SK-N-SH (cell line): ENCODE results near the gene C1QTNF5. TPM values are rescaled to one million over a fixed set of nuclear protein-coding genes. Genes with fewer than 3 reads are reported as not detected.
A peak's percentile ranks its signal among the peaks of the same experiment; 100 is the strongest.

ENCODE experiments used
- CTCF ChIA-PET: fragments of 300-600, 350-600 bp; formaldehyde crosslinking; extraction: SDS; loops from one replicate; lab custom pipeline; 2021; lab: Yijun Ruan, JAX
- POLR2A ChIA-PET: fragments of 350-600 bp; sonication (Branson Sonifier 250); formaldehyde crosslinking; extraction: SDS; loops from one replicate; lab custom pipeline; 2020; ENCODE audit warnings: antibody characterized with exemption, inconsistent platforms; lab: Yijun Ruan, JAX
- DNase-seq: peaks from one replicate; pipeline ENCODE4 v3.0.0; 2012
- H2AFZ ChIP-seq: fragments of 200-600 bp; sonication (generic); 2 replicates; pipeline ENCODE4 v1.8.1; 2016; ENCODE audit warnings: antibody characterized with exemption, mild to moderate bottlenecking, low read depth
- H3F3A ChIP-seq: fragments of 200-600 bp; sonication (generic); replicated peaks from 2 replicates; pipeline ENCODE3; 2016; ENCODE audit warnings: antibody characterized with exemption, mild to moderate bottlenecking; ENCODE audit not compliant: insufficient read depth
- H3K27ac ChIP-seq, 2 experiments: fragments of 200-500 bp in 1 of 2; fragments of 200-600 bp in 1 of 2; sonication (Bioruptor generic) in 1 of 2; sonication (generic), shearing (Covaris generic) in 1 of 2; 2 replicates each; pipeline versions ENCODE4 v1.5.1 to v1.6.1; 2014 to 2016; ENCODE audit warnings: low read depth in 2 of 2, inconsistent platforms in 1 of 2, low read length in 1 of 2, mild to moderate bottlenecking in 1 of 2, mixed read lengths in 1 of 2
- H3K27me3 ChIP-seq: fragments of 200-600 bp; sonication (generic), shearing (Covaris generic); 2 replicates; pipeline ENCODE4 v1.6.1; 2016; ENCODE audit warnings: mixed run types; ENCODE audit not compliant: insufficient read depth
- H3K36me3 ChIP-seq, 2 experiments: fragments of 200-500 bp in 1 of 2; fragments of 200-600 bp in 1 of 2; sonication (Bioruptor generic) in 1 of 2; sonication (generic) in 1 of 2; replicated peaks in 1 of 2; 2 replicates each; pipeline versions ENCODE3 to v1.5.1; 2014 to 2016; ENCODE audit warnings: low read length in 1 of 2, mild to moderate bottlenecking in 1 of 2; ENCODE audit not compliant: insufficient read depth in 2 of 2, control insufficient read depth in 1 of 2
- H3K4me1 ChIP-seq, 2 experiments: fragments of 200-500 bp in 1 of 2; fragments of 200-600 bp in 1 of 2; sonication (Bioruptor generic) in 1 of 2; sonication (generic), shearing (Covaris generic) in 1 of 2; 2 replicates each; pipeline versions ENCODE4 v1.5.1 to v1.6.1; 2014 to 2016; ENCODE audit warnings: low read depth in 1 of 2, low read length in 1 of 2, mixed run types in 1 of 2; ENCODE audit not compliant: insufficient read depth in 2 of 2, control insufficient read depth in 1 of 2
- H3K4me2 ChIP-seq: fragments of 200-600 bp; sonication (generic), shearing (Covaris generic); 2 replicates; pipeline ENCODE4 v1.6.1; 2017; ENCODE audit warnings: mixed run types
- H3K4me3 ChIP-seq, 2 experiments: fragments of 200-500 bp in 1 of 2; fragments of 200-600 bp in 1 of 2; sonication (Bioruptor generic) in 1 of 2; sonication (generic), shearing (Covaris generic) in 1 of 2; 2 replicates each; pipeline versions ENCODE4 v1.5.1 to v1.8.1; 2014 to 2016; ENCODE audit warnings: low read depth in 2 of 2, inconsistent platforms in 1 of 2, low read length in 1 of 2, mild to moderate bottlenecking in 1 of 2, mixed read lengths in 1 of 2, moderate library complexity in 1 of 2
- H3K79me2 ChIP-seq: fragments of 200-600 bp; sonication (generic); 2 replicates; pipeline ENCODE4 v1.8.1; 2017; ENCODE audit warnings: mild to moderate bottlenecking; ENCODE audit not compliant: insufficient read depth
- H3K9ac ChIP-seq: fragments of 200-600 bp; sonication (generic); 2 replicates; pipeline ENCODE4 v1.6.1; 2017; ENCODE audit warnings: mixed run types
- H3K9me2 ChIP-seq: fragments of 200-600 bp; sonication (generic); 2 replicates; pipeline ENCODE4 v1.6.1; 2017; ENCODE audit warnings: mixed run types
- H3K9me3 ChIP-seq: fragments of 200-600 bp; sonication (generic); 2 replicates; pipeline ENCODE4 v1.6.1; 2017; ENCODE audit warnings: mixed run types, mild to moderate bottlenecking, moderate library complexity
- H4K20me1 ChIP-seq: fragments of 200-600 bp; sonication (generic); 2 replicates; pipeline ENCODE4 v1.6.1; 2017; ENCODE audit warnings: mild to moderate bottlenecking, mixed run types; ENCODE audit not compliant: insufficient read depth
- CHD2 ChIP-seq: fragments of 150-350 bp; IDR thresholded peaks from 2 replicates; pipeline ENCODE4 v1.6.1; 2018; ENCODE audit warnings: low read length; ENCODE audit not compliant: partially characterized antibody
- CTCF ChIP-seq: fragments of 200-600 bp; sonication (generic); IDR thresholded peaks from 2 replicates; pipeline ENCODE4 v1.6.1; 2017; ENCODE audit warnings: antibody characterized with exemption, mild to moderate bottlenecking, moderate library complexity
- EZH2phosphoT487 ChIP-seq: fragments of 200-600 bp; sonication (generic); IDR thresholded peaks from 2 replicates; pipeline ENCODE4 v1.6.1; 2017; ENCODE audit warnings: low read depth, mixed run types, mild to moderate bottlenecking, antibody characterized with exemption, moderate library complexity, borderline replicate concordance
- FOXM1 ChIP-seq: IDR thresholded peaks from 2 replicates; pipeline ENCODE4 v1.4.0; 2012; ENCODE audit warnings: low read depth, mild to moderate bottlenecking
- GATA2 ChIP-seq: sonication (generic); formaldehyde crosslinking; IDR thresholded peaks from 2 replicates; pipeline ENCODE4 v1.5.0; 2020; ENCODE audit warnings: mild to moderate bottlenecking, missing genetic modification reagents
- IRF3 ChIP-seq: fragments of 150-350 bp; IDR thresholded peaks from 2 replicates; pipeline ENCODE4 v1.6.1; 2016; ENCODE audit warnings: mild to moderate bottlenecking, low read depth, low read length
- NFIC ChIP-seq: IDR thresholded peaks from 2 replicates; pipeline ENCODE4 v1.4.0; 2012; ENCODE audit warnings: borderline replicate concordance
- NRF1 ChIP-seq: IDR thresholded peaks from 2 replicates; pipeline ENCODE4 v1.6.1; 2012; ENCODE audit warnings: low read depth, mild to moderate bottlenecking, low read length
- RAD21 ChIP-seq: IDR thresholded peaks from 2 replicates; pipeline ENCODE4 v1.6.1; 2012; ENCODE audit warnings: mild to moderate bottlenecking, low read length
- RFX5 ChIP-seq: IDR thresholded peaks from 2 replicates; pipeline ENCODE4 v1.6.1; 2012; ENCODE audit warnings: mild to moderate bottlenecking, improper control_type of control experiment, low read length
- TCF12 ChIP-seq: IDR thresholded peaks from 2 replicates; pipeline ENCODE4 v1.4.0; 2012
- TEAD4 ChIP-seq: IDR thresholded peaks from 2 replicates; pipeline ENCODE4 v1.4.0; 2012; ENCODE audit warnings: mild to moderate bottlenecking, borderline replicate concordance; ENCODE audit not compliant: insufficient read depth
- YY1 ChIP-seq: IDR thresholded peaks from 2 replicates; pipeline ENCODE4 v1.4.0; 2012; ENCODE audit warnings: low read depth, mild to moderate bottlenecking
- ZBTB33 ChIP-seq: IDR thresholded peaks from 2 replicates; pipeline ENCODE4 v1.4.0; 2012; ENCODE audit warnings: low read depth, borderline replicate concordance
- WGBS: methylation state at CpG from one replicate; pipeline ENCODE4 v1.1.6; 2017; ENCODE audit warnings: low lambda C conversion rate; 5-methylcytosine and 5-hydroxymethylcytosine counted together
- polyA plus RNA-seq, 3 experiments: library from polyadenylated mRNA; depleted of rRNA; stranded (reverse); fragments of >200 nt; gene quantifications; 2 replicates each; pipeline ENCODE4 v1.2.3, GENCODE V29; 2012

C1QTNF5 gene
- polyA plus RNA-seq, 1 of the 3 experiments (the other 2 are of a cell fraction), result 0.71 TPM

- DNase-seq, result no peak
- H3K27me3 ChIP-seq, result no peaks in the 10 kb centered on the region
- H3K9ac ChIP-seq, result no peak overlapping the region
- H3K79me2 ChIP-seq, result no peaks in the 10 kb centered on the region
- no peaks in the 10 kb centered on the region for H3F3A ChIP-seq
- no peaks in the 10 kb centered on the region for H3K36me3 ChIP-seq
- 66% methylated on average over 10 of the region's 10 CpGs for WGBS
- no peaks in the 10 kb centered on the region for H3K9me3 ChIP-seq
- peak overlapping the region; percentile 94 for H3K4me2 ChIP-seq
- TF ChIP-seq NRF1, result no peak
- TF ChIP-seq RFX5, result no peak
- no peak for TF ChIP-seq TEAD4
- TF ChIP-seq IRF3, result no peak
- TF ChIP-seq CTCF, result no peak
- TF ChIP-seq NFIC, result no peak
- TF ChIP-seq RAD21, result no peak
- no peak for TF ChIP-seq GATA2 (CRISPR knock-in tag)
- TF ChIP-seq YY1, result no peak
- TF ChIP-seq CHD2, result no peak
- TF ChIP-seq EZH2phosphoT487, result no peak
- no peak for TF ChIP-seq FOXM1
- no peak for TF ChIP-seq TCF12
- TF ChIP-seq ZBTB33, result no peak
- H3K27ac ChIP-seq, result no peak overlapping the region
- peak overlapping the region in 1 of 2 experiments; percentile 62; a peak in 3 of 4 replicates for H3K4me3 ChIP-seq
- CTCF ChIA-PET, result interaction anchor here (0.7 to 22.5 kb wide), 32 partner anchors 8 to 309 kb away, joined by 3 to 390 read pairs (median 5); partner anchors contain the start of gene C1QTNF5
- H3K9me2 ChIP-seq, result no peaks in the 10 kb centered on the region
- POLR2A ChIA-PET, result interaction anchor here (1.2 kb wide), 1 partner anchor 42 kb away, joined by 3 read pairs; the partner anchor contains the start of gene THY1
- peaks cover 4 to 48% of the 10 kb centered on the region in 2 experiments; a peak in 3 of 4 replicates for H3K4me1 ChIP-seq
- peak overlapping the region; percentile 83; the same call in 1 of the 2 replicates for H2AFZ ChIP-seq
- no peaks in the 10 kb centered on the region for H4K20me1 ChIP-seq
Observed at GRCh38 chr11:119380827-119381180, 40.1 kb upstream of the C1QTNF5 start.
